ENCODE measurements around the gene FAAP20.

The FAAP20 gene

DNA sequence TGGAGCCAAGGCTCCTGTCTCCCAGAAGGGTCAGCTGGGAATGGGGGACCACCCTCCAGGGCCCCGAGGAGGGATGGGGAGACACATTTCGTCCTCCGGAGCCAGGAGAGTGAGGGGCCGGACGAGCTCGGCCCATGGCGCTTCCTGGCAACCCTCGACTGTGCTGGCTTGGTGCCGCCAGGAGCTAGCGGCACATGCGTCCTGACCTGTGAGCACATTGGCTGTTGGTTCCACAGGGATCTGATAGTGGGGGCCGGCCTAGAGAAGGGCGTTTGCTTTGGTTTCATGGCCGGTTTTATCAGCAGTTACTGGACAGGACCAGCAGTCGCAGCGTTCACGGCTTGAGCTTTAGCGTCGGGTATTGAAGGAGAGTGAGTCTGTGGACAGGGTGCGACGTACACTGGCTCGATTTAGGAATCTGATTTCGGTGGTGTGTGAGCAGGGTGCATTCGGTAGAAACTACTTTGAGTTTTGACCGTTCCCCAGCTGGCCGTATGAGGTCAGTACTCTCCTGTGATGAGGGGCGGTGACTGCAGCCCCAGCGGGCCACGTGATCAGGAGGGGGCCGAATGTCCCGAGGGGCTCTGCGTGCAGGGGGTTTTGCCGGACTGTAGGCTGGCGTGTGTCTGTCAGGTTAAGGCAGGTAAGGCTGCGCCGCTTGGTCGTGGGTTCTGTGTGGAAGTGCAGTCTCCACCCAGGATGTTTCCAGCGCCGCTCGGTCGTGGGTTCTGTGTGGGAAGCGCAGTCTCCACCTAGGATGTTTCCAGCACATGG is 18.7 kb downstream of the FAAP20 start:
- no peak overlapping the region for H3K4me3 ChIP-seq (ENCODE audit: low read depth, low read length)
- no peak for DNase-seq (ENCODE audit: low read depth)
- TF ChIP-seq, protein P1, sequence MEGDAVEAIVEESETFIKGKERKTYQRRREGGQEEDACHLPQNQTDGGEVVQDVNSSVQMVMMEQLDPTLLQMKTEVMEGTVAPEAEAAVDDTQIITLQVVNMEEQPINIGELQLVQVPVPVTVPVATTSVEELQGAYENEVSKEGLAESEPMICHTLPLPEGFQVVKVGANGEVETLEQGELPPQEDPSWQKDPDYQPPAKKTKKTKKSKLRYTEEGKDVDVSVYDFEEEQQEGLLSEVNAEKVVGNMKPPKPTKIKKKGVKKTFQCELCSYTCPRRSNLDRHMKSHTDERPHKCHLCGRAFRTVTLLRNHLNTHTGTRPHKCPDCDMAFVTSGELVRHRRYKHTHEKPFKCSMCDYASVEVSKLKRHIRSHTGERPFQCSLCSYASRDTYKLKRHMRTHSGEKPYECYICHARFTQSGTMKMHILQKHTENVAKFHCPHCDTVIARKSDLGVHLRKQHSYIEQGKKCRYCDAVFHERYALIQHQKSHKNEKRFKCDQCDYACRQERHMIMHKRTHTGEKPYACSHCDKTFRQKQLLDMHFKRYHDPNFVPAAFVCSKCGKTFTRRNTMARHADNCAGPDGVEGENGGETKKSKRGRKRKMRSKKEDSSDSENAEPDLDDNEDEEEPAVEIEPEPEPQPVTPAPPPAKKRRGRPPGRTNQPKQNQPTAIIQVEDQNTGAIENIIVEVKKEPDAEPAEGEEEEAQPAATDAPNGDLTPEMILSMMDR (IDR thresholded peaks at IDR 0.05; ENCODE audit: insufficient read depth, low read depth, low read length, missing control alignments): no peak

DNA sequence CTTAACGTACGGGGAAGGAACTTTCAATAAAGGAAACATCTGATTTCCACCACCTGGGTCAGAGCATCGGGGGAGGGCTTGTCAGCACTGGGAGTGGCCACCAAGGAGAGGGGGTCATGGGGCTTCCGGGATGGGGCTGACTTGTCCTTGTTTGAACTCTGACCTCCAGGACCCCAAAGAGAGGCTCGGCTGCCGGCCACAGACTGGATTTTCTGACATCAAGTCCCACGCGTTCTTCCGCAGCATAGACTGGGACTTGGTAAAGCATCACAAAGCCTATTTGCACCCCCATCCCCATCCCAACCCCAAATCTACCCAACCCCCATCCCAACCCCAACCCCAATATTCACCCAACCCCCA is 19.5 kb downstream of the FAAP20 start:
- no peak overlapping the region for H3K4me3 ChIP-seq (ENCODE audit: low read depth, low read length)
- DNase-seq (ENCODE audit: low read depth): no peak
- TF ChIP-seq, protein P1 (IDR thresholded peaks at IDR 0.05; ENCODE audit: insufficient read depth, low read depth, low read length, missing control alignments): no peak

DNA sequence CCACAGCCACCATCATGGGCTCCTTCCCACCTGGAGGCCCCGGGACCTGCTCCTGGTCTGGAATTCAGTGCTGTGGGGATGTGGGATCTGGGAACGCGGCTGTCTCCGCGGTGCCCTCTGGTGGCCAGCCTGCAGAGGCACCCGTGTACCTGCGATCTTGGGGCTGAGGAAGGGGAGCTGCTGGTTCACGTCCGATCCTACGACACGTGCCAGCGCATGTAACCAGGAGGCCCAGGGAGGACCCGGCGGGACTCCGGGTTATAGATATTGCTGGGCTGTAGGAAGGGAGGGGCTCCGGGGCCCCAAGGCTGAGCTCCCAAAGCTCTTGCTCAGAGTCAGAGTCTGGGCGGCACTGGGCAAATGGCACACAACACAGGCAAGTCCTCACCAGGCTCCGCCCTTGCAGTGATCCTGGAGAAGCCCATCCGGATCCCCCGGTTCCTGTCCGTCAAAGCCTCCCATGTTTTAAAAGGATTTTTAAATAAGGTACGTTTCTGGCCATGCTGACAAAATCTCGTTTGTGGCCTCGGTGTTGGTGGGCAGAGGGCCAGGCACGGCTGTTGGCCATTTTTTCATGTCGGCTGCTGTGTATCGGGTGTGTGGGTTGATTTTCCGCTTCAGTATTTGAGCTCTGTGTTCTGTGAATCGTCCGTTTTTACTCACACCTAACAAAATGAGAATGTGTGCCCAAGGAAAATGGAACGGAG is 20.1 kb downstream of the FAAP20 start:
- peak; percentile 47 for DNase-seq (ENCODE audit: low read depth)
- TF ChIP-seq, protein P1 (IDR thresholded peaks at IDR 0.05; ENCODE audit: insufficient read depth, low read depth, low read length, missing control alignments): peak; percentile 87
- no peak overlapping the region for H3K4me3 ChIP-seq (ENCODE audit: low read depth, low read length)

DNA sequence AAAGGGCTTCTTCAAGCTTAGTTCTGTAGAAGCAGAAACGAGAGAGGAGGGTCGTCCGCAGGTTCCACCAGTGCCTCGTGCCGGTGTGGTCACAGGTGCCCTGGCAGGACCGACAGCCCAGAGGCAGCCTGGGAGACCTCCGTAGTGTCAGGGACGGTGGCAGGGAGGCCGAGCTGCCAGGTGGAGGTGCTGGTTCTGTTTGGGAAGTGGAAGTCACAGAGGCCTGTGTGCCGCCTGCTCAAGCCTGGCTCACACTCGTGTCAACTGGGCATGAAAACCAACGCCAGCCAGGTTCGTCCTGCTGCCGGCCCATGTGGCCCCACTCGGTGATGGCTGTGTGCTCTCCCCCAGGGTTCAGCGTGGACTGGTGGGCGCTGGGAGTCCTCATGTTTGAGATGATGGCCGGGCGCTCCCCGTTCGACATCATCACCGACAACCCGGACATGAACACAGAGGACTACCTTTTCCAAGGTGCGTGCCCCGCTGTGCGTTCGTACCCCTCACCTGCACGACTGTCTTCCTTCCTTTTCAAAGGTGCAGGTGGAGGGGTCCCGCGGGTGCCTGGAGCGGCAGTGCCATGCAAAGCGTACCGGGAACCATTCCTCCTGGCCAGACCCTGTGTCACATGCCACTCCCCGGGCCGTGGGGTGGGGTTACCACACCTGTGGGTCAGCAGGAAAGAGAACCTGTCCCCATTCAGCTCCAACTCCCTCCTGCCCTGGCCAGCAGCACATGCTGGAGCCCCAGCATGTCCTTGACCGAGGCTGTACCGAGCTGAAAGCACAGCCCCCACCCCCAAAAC is 20.8 kb downstream of the FAAP20 start:
- TF ChIP-seq, protein P1 (IDR thresholded peaks at IDR 0.05; ENCODE audit: insufficient read depth, low read depth, low read length, missing control alignments): no peak

DNA sequence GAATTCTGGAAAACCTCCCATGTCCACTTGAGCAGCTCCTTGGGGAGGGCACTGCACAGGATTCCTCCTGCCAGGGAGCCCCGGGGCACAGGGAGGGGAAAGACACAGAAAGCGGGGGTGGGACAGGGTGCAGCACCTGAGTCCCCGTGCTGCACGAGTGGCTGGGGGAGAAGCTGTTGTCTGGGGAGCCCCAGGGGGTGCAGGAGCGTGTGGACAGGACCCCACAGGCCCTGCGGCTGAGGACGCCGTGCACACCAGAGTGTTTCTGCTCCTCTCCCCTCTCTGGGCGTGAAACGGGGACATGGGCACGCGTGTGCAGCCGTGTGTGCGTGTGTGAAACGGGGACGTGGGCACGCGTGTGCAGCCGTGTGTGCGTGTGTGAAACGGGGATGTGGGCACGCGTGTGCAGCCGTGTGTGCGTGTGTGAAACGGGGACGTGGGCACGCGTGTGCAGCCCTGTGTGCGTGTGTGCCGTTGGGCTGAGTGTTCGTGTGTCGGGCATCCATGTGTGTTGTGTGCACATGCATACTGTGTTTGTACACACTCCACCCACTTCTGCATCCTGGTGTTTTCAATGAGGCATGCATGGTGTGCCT is 21.9 kb downstream of the FAAP20 start:
- no peak overlapping the region for H3K4me3 ChIP-seq (ENCODE audit: low read depth, low read length)
- DNase-seq (ENCODE audit: low read depth): no peak
- TF ChIP-seq, protein P1 (IDR thresholded peaks at IDR 0.05; ENCODE audit: insufficient read depth, low read depth, low read length, missing control alignments): no peak

More for the DNA sequence above, 20.8 kb downstream of the FAAP20 start:
- no peak overlapping the region for H3K4me3 ChIP-seq (ENCODE audit: low read depth, low read length)
- DNase-seq (ENCODE audit: low read depth): no peak

DNA sequence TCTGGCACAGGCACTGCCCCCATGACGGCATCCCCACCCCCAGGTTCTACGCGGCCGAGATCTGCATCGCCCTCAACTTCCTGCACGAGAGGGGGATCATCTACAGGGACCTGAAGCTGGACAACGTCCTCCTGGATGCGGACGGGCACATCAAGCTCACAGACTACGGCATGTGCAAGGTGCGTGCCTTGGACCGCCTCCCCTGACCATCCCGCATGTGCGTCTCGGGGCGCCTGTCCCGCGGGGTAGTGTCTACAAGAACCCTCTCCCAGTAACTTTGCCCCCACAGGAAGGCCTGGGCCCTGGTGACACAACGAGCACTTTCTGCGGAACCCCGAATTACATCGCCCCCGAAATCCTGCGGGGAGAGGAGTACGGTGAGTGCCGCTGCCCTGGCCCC is 22.6 kb downstream of the FAAP20 start:
- DNase-seq (ENCODE audit: low read depth): no peak
- TF ChIP-seq, protein P1 (IDR thresholded peaks at IDR 0.05; ENCODE audit: insufficient read depth, low read depth, low read length, missing control alignments): no peak
- H3K4me3 ChIP-seq (ENCODE audit: low read depth, low read length): no peak overlapping the region

All from GM12865 (cell line).